ENCODE results near the gene NAT16. TPM values are rescaled to one million over a fixed set of nuclear protein-coding genes. Genes with fewer than 3 reads are reported as not detected.
A peak's percentile ranks its signal among the peaks of the same experiment; 100 is the strongest.

The NAT16 gene
- total and polyA plus RNA-seq, 2 of the 13 experiments (the other 11 are each of a cell fraction or from before 2014, with no cell fraction given) = 0.04 TPM; not detected in 1

GRCh38 chr7:101156866-101157589 lies 23.1 kb downstream of the NAT16 start (continued):
- TF ChIP-seq ZBTB49 (CRISPR knock-in tag; IDR thresholded peaks at IDR 0.05; ENCODE audit: borderline replicate concordance) = no peak

GRCh38 chr7:101156277-101156676 lies 23.8 kb downstream of the NAT16 start:
- Histone ChIP-seq H3K9ac (ENCODE audit: insufficient read depth, low read depth, low read length) (no peak overlapping the region), H3K27ac (ENCODE audit: extremely low read length, insufficient read depth, low read length) (no peak overlapping the region), H3K4me1 (ENCODE audit: insufficient read depth, low read length) (peaks cover 16% of the 10 kb centered on the region), H4K20me1 (ENCODE audit: insufficient read depth, low read length) (no peaks in the 10 kb centered on the region), H3K79me2 (ENCODE audit: insufficient read depth, low read length) (peaks cover 8% of the 10 kb centered on the region), H3K27me3 (ENCODE audit: control insufficient read depth in 1 of 2, insufficient read depth in 2 of 2, low read length in 2 of 2) (no peaks in the 10 kb centered on the region), H3K4me3 (replicated peaks in 1 of 3; ENCODE audit: insufficient read depth in 1 of 3, low read depth in 2 of 3, low read length in 3 of 3) (no peak overlapping the region), H3K4me2 (ENCODE audit: low read depth, low read length) (no peak overlapping the region), H2AFZ (ENCODE audit: low read length) (no peak overlapping the region), H3K36me3 (replicated peaks in 1 of 2; ENCODE audit: control insufficient read depth in 1 of 2, insufficient read depth in 2 of 2, low read length in 2 of 2) (peaks cover 0 to 14% of the 10 kb centered on the region in 2 experiments), H3K9me3 (ENCODE audit: low read length) (no peaks in the 10 kb centered on the region)
- FAIRE-seq (no peak), DNase-seq (ENCODE audit: low spot score) (no peak), ATAC-seq (no peak)
- BruUV-seq (replicated peaks) = no TSS peak
- intact Hi-C loops (cut with micrococcal nuclease; ENCODE audit: unreplicated experiment) = no loop called here
- ChIA-PET CTCF (ENCODE audit: low intra/inter-chr PET ratio, low total read pairs) (no interaction called here), POLR2A (interaction anchor here (0.6 to 1.3 kb wide), 3 partner anchors 9 to 34 kb away, joined by 3 to 4 read pairs (median 4); partner anchors contain the start of gene VGF)
- 94% methylated on average over 6 of the region's 6 CpGs for WGBS (ENCODE audit: low lambda C conversion rate)
- no peak for TF ChIP-seq ZNF841 (CRISPR knock-in tag; IDR thresholded peaks at IDR 0.05; ENCODE audit: borderline replicate concordance)
- TF ChIP-seq ZNF260 (CRISPR knock-in tag; IDR thresholded peaks at IDR 0.05; ENCODE audit: borderline replicate concordance, low read depth) = no peak
- TF ChIP-seq CTCF (CRISPR knock-in tag; IDR thresholded peaks at IDR 0.05) = 0 out of 2 replicates have a peak, but pooled peaks have one; percentile 4
- in situ Hi-C loops (cut with HindIII; ENCODE audit: extremely low pct_ligation_motif_present, low pct_unique_long_range_greater_than_20kb) = no loop called here
